BLaER1 (cell line): ENCODE measurements around the gene FBXL13.
"Not testable (repeated sequence)": the region's sequence is repeated elsewhere in the genome, so short reads cannot be mapped to it uniquely, and the experiment has no call there.

Experiments
- H3K27ac ChIP-seq: shearing (Covaris generic); formaldehyde crosslinking; 2 replicates; pipeline ENCODE4 v1.8.1; 2022
- H3K27me3 ChIP-seq: shearing (Covaris generic); formaldehyde crosslinking; 2 replicates; pipeline ENCODE4 v1.8.1; 2022
- H3K36me3 ChIP-seq: shearing (Covaris generic); formaldehyde crosslinking; 2 replicates; pipeline ENCODE4 v1.8.1; 2022
- H3K4me1 ChIP-seq: shearing (Covaris generic); formaldehyde crosslinking; 2 replicates; pipeline ENCODE4 v1.8.1; 2022
- H3K4me2 ChIP-seq: shearing (Covaris generic); formaldehyde crosslinking; 2 replicates; pipeline ENCODE4 v1.8.1; 2022
- H3K4me3 ChIP-seq: shearing (Covaris generic); formaldehyde crosslinking; 2 replicates; pipeline ENCODE4 v1.8.1; 2022
- H3K9ac ChIP-seq: shearing (Covaris generic); formaldehyde crosslinking; 2 replicates; pipeline ENCODE4 v1.8.1; 2022
- H3K9me3 ChIP-seq: shearing (Covaris generic); formaldehyde crosslinking; 2 replicates; pipeline ENCODE4 v1.8.1; 2022
- H4K20me1 ChIP-seq: shearing (Covaris generic); formaldehyde crosslinking; 2 replicates; pipeline ENCODE4 v1.8.1; 2022
- Cebpa-rat ChIP-seq: shearing (Covaris generic); IDR thresholded peaks from 2 replicates; pipeline ENCODE4 v1.8.1; 2022

FBXL13 gene

GRCh38 chr7:102856036-102856435, 218.6 kb downstream of the FBXL13 start:
- no peak overlapping the region for H3K4me2 ChIP-seq

GRCh38 chr7:102849538-102849937, 225.1 kb downstream of the FBXL13 start:
- H3K9ac ChIP-seq, result no peak overlapping the region
- no peaks in the 10 kb centered on the region for H4K20me1 ChIP-seq
- H3K36me3 ChIP-seq, result no peaks in the 10 kb centered on the region
- no peaks in the 10 kb centered on the region for H3K27me3 ChIP-seq
- no peak for TF ChIP-seq Cebpa-rat
- peaks cover 9% of the 10 kb centered on the region; the same call in 1 of the 2 replicates for H3K9me3 ChIP-seq
- peaks cover 1% of the 10 kb centered on the region for H3K4me1 ChIP-seq
- no peak overlapping the region for H3K4me2 ChIP-seq
- H3K4me3 ChIP-seq, result no peak overlapping the region
- H3K27ac ChIP-seq, result no peak overlapping the region

More at GRCh38 chr7:102856036-102856435, 218.6 kb downstream of the FBXL13 start:
- Histone ChIP-seq H3K4me1 (no peaks in the 10 kb centered on the region), H3K27me3 (no peaks in the 10 kb centered on the region), H3K36me3 (no peaks in the 10 kb centered on the region), H3K9ac (no peak overlapping the region), H4K20me1 (no peaks in the 10 kb centered on the region), H3K27ac (no peak overlapping the region), H3K9me3 (peaks cover 9% of the 10 kb centered on the region; the same call in 1 of the 2 replicates), H3K4me3 (no peak overlapping the region)
- no peak for TF ChIP-seq Cebpa-rat

GRCh38 chr7:102849079-102849478, 225.5 kb downstream of the FBXL13 start:
- Histone ChIP-seq H3K4me1 (peaks cover 6% of the 10 kb centered on the region), H3K4me2 (no peak overlapping the region), H3K9ac (no peak overlapping the region), H3K9me3 (peaks cover 9% of the 10 kb centered on the region; the same call in 1 of the 2 replicates), H3K36me3 (no peaks in the 10 kb centered on the region), H3K27me3 (no peaks in the 10 kb centered on the region), H4K20me1 (no peaks in the 10 kb centered on the region), H3K27ac (no peak overlapping the region), H3K4me3 (no peak overlapping the region)
- no peak for TF ChIP-seq Cebpa-rat

- H3K4me2 ChIP-seq, result no peak overlapping the region
- H3K27me3 ChIP-seq, result no peaks in the 10 kb centered on the region
- H3K9ac ChIP-seq, result no peak overlapping the region
- no peaks in the 10 kb centered on the region for H3K9me3 ChIP-seq
- peaks cover 17% of the 10 kb centered on the region for H3K4me1 ChIP-seq
- TF ChIP-seq Cebpa-rat, result no peak
- H3K4me3 ChIP-seq, result no peak overlapping the region
- no peaks in the 10 kb centered on the region for H4K20me1 ChIP-seq
- H3K27ac ChIP-seq, result no peak overlapping the region
- H3K36me3 ChIP-seq, result no peaks in the 10 kb centered on the region
These were observed 229.2 kb downstream of the FBXL13 start for GRCh38 chr7:102845346-102845745.

GRCh38 chr7:102843850-102844249, 230.7 kb downstream of the FBXL13 start:
- H3K27ac ChIP-seq, result no peak overlapping the region
- no peak overlapping the region for H3K9ac ChIP-seq
- TF ChIP-seq Cebpa-rat, result no peak
- H3K9me3 ChIP-seq, result no peaks in the 10 kb centered on the region
- no peaks in the 10 kb centered on the region for H4K20me1 ChIP-seq
- H3K4me2 ChIP-seq, result peak overlapping the region; percentile 50
- no peaks in the 10 kb centered on the region for H3K27me3 ChIP-seq
- H3K4me1 ChIP-seq, result peaks cover 17% of the 10 kb centered on the region
- H3K36me3 ChIP-seq, result no peaks in the 10 kb centered on the region
- no peak overlapping the region for H3K4me3 ChIP-seq

- Histone ChIP-seq H3K4me2 (no peak overlapping the region), H3K9me3 (no peaks in the 10 kb centered on the region), H4K20me1 (no peaks in the 10 kb centered on the region), H3K9ac (no peak overlapping the region), H3K4me1 (peaks cover 17% of the 10 kb centered on the region), H3K36me3 (no peaks in the 10 kb centered on the region), H3K27ac (no peak overlapping the region), H3K4me3 (no peak overlapping the region), H3K27me3 (no peaks in the 10 kb centered on the region)
- no peak for TF ChIP-seq Cebpa-rat
These were observed 232.3 kb downstream of the FBXL13 start for GRCh38 chr7:102842284-102842683.

- H3K4me1 ChIP-seq, result peaks cover 17% of the 10 kb centered on the region
- no peaks in the 10 kb centered on the region for H3K36me3 ChIP-seq
- no peaks in the 10 kb centered on the region for H3K27me3 ChIP-seq
- no peaks in the 10 kb centered on the region for H3K9me3 ChIP-seq
- no peak overlapping the region for H3K4me3 ChIP-seq
- no peak for TF ChIP-seq Cebpa-rat
- no peak overlapping the region for H3K4me2 ChIP-seq
- H3K27ac ChIP-seq, result no peak overlapping the region
- no peaks in the 10 kb centered on the region for H4K20me1 ChIP-seq
- H3K9ac ChIP-seq, result no peak overlapping the region
These were observed 233.3 kb downstream of the FBXL13 start for GRCh38 chr7:102841290-102841689.

GRCh38 chr7:102840404-102840803, 234.2 kb downstream of the FBXL13 start:
- Histone ChIP-seq H3K27ac (no peak overlapping the region), H3K4me3 (no peak overlapping the region), H3K36me3 (no peaks in the 10 kb centered on the region), H3K27me3 (no peaks in the 10 kb centered on the region), H3K9ac (no peak overlapping the region), H3K4me2 (no peak overlapping the region), H4K20me1 (no peaks in the 10 kb centered on the region), H3K4me1 (peaks cover 17% of the 10 kb centered on the region), H3K9me3 (no peaks in the 10 kb centered on the region)
- no peak for TF ChIP-seq Cebpa-rat

GRCh38 chr7:102838572-102839101, 236.0 kb downstream of the FBXL13 start:
- H3K4me1 ChIP-seq, H3K9ac ChIP-seq, H4K20me1 ChIP-seq, H3K27ac ChIP-seq, H3K27me3 ChIP-seq, H3K4me3 ChIP-seq, H3K4me2 ChIP-seq, H3K36me3 ChIP-seq, H3K9me3 ChIP-seq: not testable (repeated sequence)

GRCh38 chr7:102837802-102838201, 236.8 kb downstream of the FBXL13 start:
- Histone ChIP-seq H4K20me1 (no peaks in the 10 kb centered on the region), H3K4me3 (no peak overlapping the region), H3K4me1 (no peaks in the 10 kb centered on the region), H3K9ac (no peak overlapping the region), H3K4me2 (no peak overlapping the region), H3K9me3 (no peaks in the 10 kb centered on the region), H3K27ac (no peak overlapping the region), H3K36me3 (no peaks in the 10 kb centered on the region), H3K27me3 (no peaks in the 10 kb centered on the region)
- no peak for TF ChIP-seq Cebpa-rat

- Histone ChIP-seq H3K9me3 (no peaks in the 10 kb centered on the region), H3K36me3 (no peaks in the 10 kb centered on the region), H3K4me3 (no peak overlapping the region), H4K20me1 (no peaks in the 10 kb centered on the region), H3K27me3 (no peaks in the 10 kb centered on the region), H3K27ac (no peak overlapping the region), H3K4me1 (no peaks in the 10 kb centered on the region), H3K9ac (no peak overlapping the region), H3K4me2 (no peak overlapping the region)
- no peak for TF ChIP-seq Cebpa-rat
These were observed 237.6 kb downstream of the FBXL13 start for GRCh38 chr7:102836977-102837376.
